Stimulated activated CD4-positive, alpha-beta T cell treated with anti-CD3 and anti-CD28 coated beads, Interleukin-4, amount 100 ng/mL, for 4 hours (primary cell): ENCODE results near the gene DUOX1.
"Not testable (repeated sequence)": the region's sequence is repeated elsewhere in the genome, so short reads cannot be mapped to it uniquely, and the experiment has no call there.

ENCODE experiments used
- DNase-seq, 2 experiments: peaks; one replicate each; pipeline ENCODE4 v3.0.0-alpha.2; 2020

The DUOX1 gene

GRCh38 chr15:45121706-45122417 lies 7.9 kb upstream of the DUOX1 start:
- DNase-seq: no peak

GRCh38 chr15:45122719-45123118 lies 7.1 kb upstream of the DUOX1 start:
- DNase-seq: no peak

- DNase-seq: no peak
Measured at GRCh38 chr15:45123397-45123796, 6.4 kb upstream of the DUOX1 start.

GRCh38 chr15:45126535-45127158 lies 3.1 kb upstream of the DUOX1 start:
- peak; percentile 29 to 32 for DNase-seq

- DNase-seq: no peak
Measured at GRCh38 chr15:45128971-45129639, 689 bp upstream of the DUOX1 start.

- no peak for DNase-seq
Measured at GRCh38 chr15:45130291-45131000, 652 bp downstream of the DUOX1 start.

GRCh38 chr15:45131510-45131909 lies 1.7 kb downstream of the DUOX1 start:
- DNase-seq: no peak

GRCh38 chr15:45132844-45133560 lies 3.2 kb downstream of the DUOX1 start:
- no peak for DNase-seq

GRCh38 chr15:45133561-45133920 lies 3.7 kb downstream of the DUOX1 start:
- DNase-seq: no peak

- DNase-seq: no peak
Measured at GRCh38 chr15:45134046-45134445, 4.3 kb downstream of the DUOX1 start.

GRCh38 chr15:45134682-45135604 lies 5.1 kb downstream of the DUOX1 start:
- DNase-seq: peak in 1 of 2 experiments; percentile 27

- not testable (repeated sequence) for DNase-seq
Measured at GRCh38 chr15:45135705-45136377, 6.0 kb downstream of the DUOX1 start.

GRCh38 chr15:45136378-45136764 lies 6.6 kb downstream of the DUOX1 start:
- DNase-seq: no peak

- DNase-seq: no peak
Measured at GRCh38 chr15:45137703-45138102, 7.9 kb downstream of the DUOX1 start.

- DNase-seq: no peak
Measured at GRCh38 chr15:45138814-45139765, 9.3 kb downstream of the DUOX1 start.

GRCh38 chr15:45139770-45140169 lies 10.0 kb downstream of the DUOX1 start:
- no peak for DNase-seq

GRCh38 chr15:45140557-45141250 lies 10.9 kb downstream of the DUOX1 start:
- no peak for DNase-seq

GRCh38 chr15:45141386-45141785 lies 11.6 kb downstream of the DUOX1 start:
- no peak for DNase-seq

- no peak for DNase-seq
Measured at GRCh38 chr15:45143056-45143455, 13.3 kb downstream of the DUOX1 start.
